ENCODE data around the gene RNF112. TPM values are rescaled to one million over a fixed set of nuclear protein-coding genes. Genes with fewer than 3 reads are reported as not detected.

The RNF112 gene
- total RNA-seq, 2 experiments from 2014 or later: 1.4 to 1.5 TPM

DNA sequence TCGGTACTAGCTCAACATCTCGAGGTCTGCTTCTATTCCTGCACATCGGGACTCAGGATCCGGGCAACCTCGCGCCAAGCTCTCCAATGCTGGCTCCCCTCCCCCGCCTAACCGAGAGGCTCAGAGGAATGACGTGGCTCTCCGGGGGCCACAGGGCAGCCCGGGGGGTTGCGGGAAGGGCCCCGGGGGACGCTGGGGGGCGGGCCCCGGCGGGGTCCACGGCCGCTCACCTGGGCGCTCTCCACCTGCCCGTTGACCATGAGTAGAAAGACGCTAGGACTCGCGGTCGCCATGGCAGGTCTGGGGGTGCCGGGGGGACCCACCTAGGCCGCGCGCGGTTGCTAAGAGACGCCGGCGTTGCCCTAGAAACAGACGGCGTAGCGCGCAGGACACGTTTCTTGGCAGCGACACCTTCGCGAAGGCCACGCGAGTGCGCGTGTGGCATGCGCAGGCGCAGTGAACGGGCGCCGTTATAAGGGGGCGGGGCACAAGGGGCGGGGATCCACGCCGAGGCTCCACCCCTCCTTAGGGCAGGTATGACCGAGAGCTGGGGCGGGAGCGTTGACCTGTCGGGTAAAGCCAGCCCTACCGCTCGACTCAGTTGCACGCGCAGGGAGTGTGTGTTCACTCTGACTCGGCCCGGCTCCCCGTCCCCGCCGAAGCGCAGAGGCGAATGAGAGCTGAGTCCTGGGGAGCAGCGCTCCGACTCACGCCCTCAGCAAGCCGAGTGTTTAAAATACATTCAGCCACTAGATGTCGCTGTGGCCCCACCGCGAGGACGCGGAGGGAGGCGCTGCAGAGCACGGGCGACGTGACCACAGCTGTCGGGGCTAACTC is 48.5 kb upstream of the RNF112 start, which contains the start of gene B9D1:
Gene B9D1 (minus strand): TSS at position 447 of the 837 bp plus-strand sequence. CDS start 154 bp downstream, at position 293.
- intact Hi-C loops (cut with DNase I, micrococcal nuclease): loop anchor here (1.0 to 10.0 kb wide), 9 partner anchors 14 to 404 kb away; partner anchors contain the start of genes ALDH3A2 (in 1 of the 2), FAM83G (in 1 of the 2) and MAPK7 (in 1 of the 2)
- ChIA-PET POLR2A (interaction anchor here (0.6 to 2.3 kb wide), 7 partner anchors 16 to 584 kb away, joined by 4 to 58 read pairs (median 5); partner anchors contain the start of genes ALDH3A2 and MAPK7), CTCF (interaction anchor here (0.6 to 3.0 kb wide), 25 partner anchors 8 to 737 kb away, joined by 3 to 62 read pairs (median 4); partner anchors contain the start of genes ALDH3A2 and MAPK7)
- Mint-ChIP-seq H3K36me3 (ENCODE audit: low read depth) (no peaks in the 10 kb centered on the region), H3K27ac (peak within 1 kb of the TSS; percentile 89), H3K27me3 (peaks cover 5% of the 10 kb centered on the region), H3K9me3 (no peaks in the 10 kb centered on the region), H3K4me1 (ENCODE audit: low read depth) (peaks cover 14% of the 10 kb centered on the region), H3K4me3 (peak within 1 kb of the TSS; percentile 95)
- peak within 1 kb of the TSS; percentile 75 for H3K4me3 ChIP-seq (ENCODE audit: low read length)
- peaks cover 16% of the 10 kb centered on the region for H3K4me1 ChIP-seq (ENCODE audit: insufficient read depth, low read length)
- ATAC-seq (ENCODE audit: poor library complexity) (peak; percentile 93), DNase-seq (peak; percentile 91 to 97 (median 94))
- TF ChIP-seq, protein P1, sequence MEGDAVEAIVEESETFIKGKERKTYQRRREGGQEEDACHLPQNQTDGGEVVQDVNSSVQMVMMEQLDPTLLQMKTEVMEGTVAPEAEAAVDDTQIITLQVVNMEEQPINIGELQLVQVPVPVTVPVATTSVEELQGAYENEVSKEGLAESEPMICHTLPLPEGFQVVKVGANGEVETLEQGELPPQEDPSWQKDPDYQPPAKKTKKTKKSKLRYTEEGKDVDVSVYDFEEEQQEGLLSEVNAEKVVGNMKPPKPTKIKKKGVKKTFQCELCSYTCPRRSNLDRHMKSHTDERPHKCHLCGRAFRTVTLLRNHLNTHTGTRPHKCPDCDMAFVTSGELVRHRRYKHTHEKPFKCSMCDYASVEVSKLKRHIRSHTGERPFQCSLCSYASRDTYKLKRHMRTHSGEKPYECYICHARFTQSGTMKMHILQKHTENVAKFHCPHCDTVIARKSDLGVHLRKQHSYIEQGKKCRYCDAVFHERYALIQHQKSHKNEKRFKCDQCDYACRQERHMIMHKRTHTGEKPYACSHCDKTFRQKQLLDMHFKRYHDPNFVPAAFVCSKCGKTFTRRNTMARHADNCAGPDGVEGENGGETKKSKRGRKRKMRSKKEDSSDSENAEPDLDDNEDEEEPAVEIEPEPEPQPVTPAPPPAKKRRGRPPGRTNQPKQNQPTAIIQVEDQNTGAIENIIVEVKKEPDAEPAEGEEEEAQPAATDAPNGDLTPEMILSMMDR (IDR thresholded peaks at IDR 0.05): peak; percentile 99
- H3K27me3 ChIP-seq (ENCODE audit: control insufficient read depth in 1 of 2, insufficient read depth in 2 of 2, low read length in 2 of 2): peaks cover 3 to 4% of the 10 kb centered on the region in 2 experiments
- H3K9me3 ChIP-seq (ENCODE audit: control insufficient read depth in 1 of 2, insufficient read depth in 1 of 2, low read length in 2 of 2): peaks cover 0 to 4% of the 10 kb centered on the region in 2 experiments
- no peaks in the 10 kb centered on the region for H3K36me3 ChIP-seq (ENCODE audit: insufficient read depth, low read length)
- H3K27ac ChIP-seq (ENCODE audit: low read depth in 1 of 2, low read length in 2 of 2): peak within 1 kb of the TSS in 1 of 2 donors; percentile 29

DNA sequence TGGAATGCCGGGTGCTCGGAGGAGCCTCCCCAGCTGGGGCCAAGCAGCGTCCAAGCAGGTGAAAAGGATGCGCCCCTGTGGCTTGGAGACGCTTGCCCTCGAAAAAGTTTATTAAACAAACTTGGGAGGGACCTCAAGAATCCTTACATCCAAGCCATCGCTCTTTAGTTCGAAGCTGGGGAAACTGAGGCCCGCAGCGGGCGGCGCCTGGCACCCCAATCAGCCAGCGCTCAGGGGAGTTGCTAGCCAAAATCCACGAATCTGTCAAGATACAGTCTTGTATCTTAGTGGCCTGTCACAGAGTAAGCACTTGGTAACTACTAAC is 48.0 kb upstream of the RNF112 start:
- Mint-ChIP-seq H3K4me3 (peak overlapping the region; percentile 95), H3K27ac (peak overlapping the region; percentile 89), H3K27me3 (peaks cover 5% of the 10 kb centered on the region), H3K4me1 (ENCODE audit: low read depth) (peaks cover 14% of the 10 kb centered on the region), H3K9me3 (no peaks in the 10 kb centered on the region), H3K36me3 (ENCODE audit: low read depth) (no peaks in the 10 kb centered on the region)
- intact Hi-C loops (cut with DNase I, micrococcal nuclease): loop anchor here (1.0 to 10.0 kb wide), 8 partner anchors 13 to 404 kb away; partner anchors contain the start of genes ALDH3A2 (in 1 of the 2) and FAM83G (in 1 of the 2)
- CTCF ChIA-PET: interaction anchor here (0.6 to 3.0 kb wide), 25 partner anchors 9 to 737 kb away, joined by 3 to 62 read pairs (median 4); partner anchors contain the start of genes ALDH3A2 and MAPK7
- H3K36me3 ChIP-seq (ENCODE audit: insufficient read depth, low read length): no peaks in the 10 kb centered on the region
- POLR2A ChIA-PET: interaction anchor here (1.1 to 2.3 kb wide), 6 partner anchors 15 to 285 kb away, joined by 4 to 58 read pairs (median 6); partner anchors contain the start of genes ALDH3A2 and MAPK7
- peaks cover 21% of the 10 kb centered on the region for H3K4me1 ChIP-seq (ENCODE audit: insufficient read depth, low read length)
- TF ChIP-seq, protein P1 (IDR thresholded peaks at IDR 0.05): peak; percentile 52
- ATAC-seq (ENCODE audit: poor library complexity) (no peak), DNase-seq (no peak)
- no peak overlapping the region for H3K27ac ChIP-seq (ENCODE audit: low read depth in 1 of 2, low read length in 2 of 2)
- H3K27me3 ChIP-seq (ENCODE audit: control insufficient read depth in 1 of 2, insufficient read depth in 2 of 2, low read length in 2 of 2): peaks cover 3 to 4% of the 10 kb centered on the region in 2 experiments
- H3K4me3 ChIP-seq (ENCODE audit: low read length): peak overlapping the region; percentile 75
- H3K9me3 ChIP-seq (ENCODE audit: control insufficient read depth in 1 of 2, insufficient read depth in 1 of 2, low read length in 2 of 2): peaks cover 0 to 4% of the 10 kb centered on the region in 2 experiments

- Mint-ChIP-seq H3K27ac (no peak overlapping the region), H3K36me3 (ENCODE audit: low read depth) (no peaks in the 10 kb centered on the region), H3K27me3 (peaks cover 5% of the 10 kb centered on the region), H3K9me3 (no peaks in the 10 kb centered on the region), H3K4me1 (ENCODE audit: low read depth) (peaks cover 14% of the 10 kb centered on the region), H3K4me3 (peak overlapping the region; percentile 25)
- H3K4me3 ChIP-seq (ENCODE audit: low read length): no peak overlapping the region
- POLR2A ChIA-PET: interaction anchor here (1.2 to 2.3 kb wide), 5 partner anchors 15 to 285 kb away, joined by 4 to 58 read pairs (median 7); partner anchors contain the start of genes ALDH3A2 and MAPK7
- peak in 2 of 14 experiments; percentile 30 to 31 for DNase-seq
- CTCF ChIA-PET: interaction anchor here (0.6 to 3.0 kb wide), 23 partner anchors 8 to 738 kb away, joined by 3 to 62 read pairs (median 4); partner anchors contain the start of genes ALDH3A2 and MAPK7
- peaks cover 3 to 4% of the 10 kb centered on the region in 2 experiments for H3K27me3 ChIP-seq (ENCODE audit: control insufficient read depth in 1 of 2, insufficient read depth in 2 of 2, low read length in 2 of 2)
- no peak overlapping the region for H3K27ac ChIP-seq (ENCODE audit: low read depth in 1 of 2, low read length in 2 of 2)
- ATAC-seq (ENCODE audit: poor library complexity): no peak
- TF ChIP-seq, protein P1 (IDR thresholded peaks at IDR 0.05): no peak
- intact Hi-C loops (cut with DNase I, micrococcal nuclease): loop anchor here (1.0 to 10.0 kb wide), 8 partner anchors 13 to 403 kb away; partner anchors contain the start of genes ALDH3A2 (in 1 of the 2) and FAM83G (in 1 of the 2)
- peaks cover 0 to 4% of the 10 kb centered on the region in 2 experiments for H3K9me3 ChIP-seq (ENCODE audit: control insufficient read depth in 1 of 2, insufficient read depth in 1 of 2, low read length in 2 of 2)
- peaks cover 23% of the 10 kb centered on the region for H3K4me1 ChIP-seq (ENCODE audit: insufficient read depth, low read length)
- no peaks in the 10 kb centered on the region for H3K36me3 ChIP-seq (ENCODE audit: insufficient read depth, low read length)
Measured at GRCh38 chr17:19363460-19364035, 47.5 kb upstream of the RNF112 start.
